Tibial nerve (tissue), 3 donors: ENCODE results near the gene ZBED1.

ENCODE experiments used
- CTCF ChIP-seq, 5 experiments: fragments of 200-600 bp in 3 of 5; fragments of 450-650 bp in 2 of 5; sonication (generic) in 3 of 5; IDR thresholded peaks; one replicate each; pipeline ENCODE4 v1.5.1; 2016 to 2019; ENCODE audit warnings: antibody characterized with exemption in 5 of 5, mild to moderate bottlenecking in 3 of 5, moderate library complexity in 2 of 5
- POLR2A ChIP-seq, 2 donors: fragments of 450-650 bp; IDR thresholded peaks; one replicate each; pipeline ENCODE4 v1.6.1; 2017; ENCODE audit warnings: antibody characterized with exemption in 2 of 2, mild to moderate bottlenecking in 2 of 2, moderate library complexity in 2 of 2

DNA sequence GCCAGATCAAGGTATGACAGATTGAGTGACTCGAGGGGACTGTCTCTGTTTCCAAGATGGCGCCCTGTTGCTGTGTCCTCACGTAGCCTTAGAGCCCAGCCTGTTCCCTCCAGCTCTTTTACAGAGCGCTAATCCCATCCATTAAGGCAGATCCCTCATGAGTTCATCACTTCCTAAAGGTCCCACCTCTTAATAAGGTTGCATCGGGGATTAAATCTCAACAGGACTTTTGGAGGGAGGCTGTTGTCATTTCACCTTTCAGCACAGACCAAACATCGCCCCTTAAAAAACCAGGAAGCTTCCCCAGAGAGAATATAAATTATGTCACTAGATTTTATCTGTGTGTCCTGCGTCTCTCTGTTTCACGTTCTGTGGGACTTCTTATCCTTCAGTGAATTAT lies 32.6 kb upstream of the ZBED1 start:
- no peak for TF ChIP-seq CTCF (IDR thresholded peaks at IDR 0.05)
- TF ChIP-seq POLR2A (IDR thresholded peaks at IDR 0.05): no peak
